GM06990 (cell line): ENCODE data around the gene DLGAP3.
"Not testable (repeated sequence)": the region's sequence is repeated elsewhere in the genome, so short reads cannot be mapped to it uniquely, and the experiment has no call there.

ENCODE experiments used
- DNase-seq: peaks from one replicate; pipeline ENCODE4 v3.0.0-alpha.2; 2011; ENCODE audit not compliant: insufficient read length; ENCODE audit errors: extremely low read depth
- H3K27me3 ChIP-seq: replicated peaks from 2 replicates; pipeline ENCODE4 v1.6.0; 2011; ENCODE audit warnings: low read length; ENCODE audit not compliant: control insufficient read depth, insufficient read depth
- H3K36me3 ChIP-seq: 2 replicates; pipeline ENCODE4 v1.5.1; 2011; ENCODE audit warnings: low read length; ENCODE audit not compliant: control insufficient read depth, insufficient read depth
- H3K4me3 ChIP-seq: replicated peaks from 2 replicates; pipeline ENCODE4 v1.5.1; 2011; ENCODE audit warnings: low read depth, mild to moderate bottlenecking, control low read depth, low read length
- TF ChIP-seq, protein P1 (sequence below): IDR thresholded peaks from 2 replicates; pipeline ENCODE4 v1.5.1; 2011; ENCODE audit warnings: low read length, control low read depth, mild to moderate bottlenecking, inconsistent platforms; ENCODE audit not compliant: insufficient read depth, poor library complexity, severe bottlenecking

The DLGAP3 gene

DNA sequence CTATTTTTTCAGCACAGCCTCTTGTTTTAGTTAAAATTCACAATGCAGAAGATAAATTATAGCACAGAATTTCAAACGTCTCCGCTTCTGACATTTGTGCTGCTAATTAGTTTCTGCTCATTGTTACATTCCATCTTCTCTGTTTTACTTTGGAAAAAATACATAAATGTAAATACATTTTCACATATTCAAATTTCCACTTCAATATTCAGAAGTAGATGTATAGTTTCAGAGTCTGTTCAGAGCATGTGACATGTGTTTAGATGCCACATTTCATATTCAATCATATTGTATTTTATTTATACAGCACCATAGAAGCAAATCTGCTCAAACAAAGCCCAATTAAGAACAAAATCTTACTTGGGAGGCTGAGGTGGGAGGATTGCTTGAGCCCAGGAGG, 36.1 kb upstream of the DLGAP3 start:
- no peak overlapping the region for H3K4me3 ChIP-seq
- no peak for DNase-seq
- TF ChIP-seq, protein P1, sequence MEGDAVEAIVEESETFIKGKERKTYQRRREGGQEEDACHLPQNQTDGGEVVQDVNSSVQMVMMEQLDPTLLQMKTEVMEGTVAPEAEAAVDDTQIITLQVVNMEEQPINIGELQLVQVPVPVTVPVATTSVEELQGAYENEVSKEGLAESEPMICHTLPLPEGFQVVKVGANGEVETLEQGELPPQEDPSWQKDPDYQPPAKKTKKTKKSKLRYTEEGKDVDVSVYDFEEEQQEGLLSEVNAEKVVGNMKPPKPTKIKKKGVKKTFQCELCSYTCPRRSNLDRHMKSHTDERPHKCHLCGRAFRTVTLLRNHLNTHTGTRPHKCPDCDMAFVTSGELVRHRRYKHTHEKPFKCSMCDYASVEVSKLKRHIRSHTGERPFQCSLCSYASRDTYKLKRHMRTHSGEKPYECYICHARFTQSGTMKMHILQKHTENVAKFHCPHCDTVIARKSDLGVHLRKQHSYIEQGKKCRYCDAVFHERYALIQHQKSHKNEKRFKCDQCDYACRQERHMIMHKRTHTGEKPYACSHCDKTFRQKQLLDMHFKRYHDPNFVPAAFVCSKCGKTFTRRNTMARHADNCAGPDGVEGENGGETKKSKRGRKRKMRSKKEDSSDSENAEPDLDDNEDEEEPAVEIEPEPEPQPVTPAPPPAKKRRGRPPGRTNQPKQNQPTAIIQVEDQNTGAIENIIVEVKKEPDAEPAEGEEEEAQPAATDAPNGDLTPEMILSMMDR, result no peak
- H3K27me3 ChIP-seq, result no peaks in the 10 kb centered on the region
- H3K36me3 ChIP-seq, result no peaks in the 10 kb centered on the region

DNA sequence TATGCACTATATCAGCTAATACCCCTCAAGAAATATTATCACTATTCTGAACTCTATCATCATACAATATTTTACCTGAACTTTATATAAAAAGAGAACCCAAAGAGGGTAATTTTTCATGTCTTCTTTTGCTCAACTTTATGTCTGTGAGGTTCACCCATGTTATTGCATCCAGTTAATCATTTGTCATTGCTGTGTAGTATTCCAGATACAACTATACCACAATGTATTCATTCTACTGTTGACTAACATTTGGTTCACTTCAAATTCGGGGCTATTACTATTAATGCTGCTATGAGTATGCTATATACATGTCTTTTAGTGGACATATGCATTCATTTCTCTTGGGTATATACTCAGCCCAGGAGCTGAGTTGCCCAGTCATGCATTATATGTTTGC, 21.0 kb upstream of the DLGAP3 start:
- no peaks in the 10 kb centered on the region for H3K27me3 ChIP-seq
- H3K4me3 ChIP-seq, result no peak overlapping the region
- TF ChIP-seq, protein P1, result no peak
- no peaks in the 10 kb centered on the region for H3K36me3 ChIP-seq
- DNase-seq, result no peak

DNA sequence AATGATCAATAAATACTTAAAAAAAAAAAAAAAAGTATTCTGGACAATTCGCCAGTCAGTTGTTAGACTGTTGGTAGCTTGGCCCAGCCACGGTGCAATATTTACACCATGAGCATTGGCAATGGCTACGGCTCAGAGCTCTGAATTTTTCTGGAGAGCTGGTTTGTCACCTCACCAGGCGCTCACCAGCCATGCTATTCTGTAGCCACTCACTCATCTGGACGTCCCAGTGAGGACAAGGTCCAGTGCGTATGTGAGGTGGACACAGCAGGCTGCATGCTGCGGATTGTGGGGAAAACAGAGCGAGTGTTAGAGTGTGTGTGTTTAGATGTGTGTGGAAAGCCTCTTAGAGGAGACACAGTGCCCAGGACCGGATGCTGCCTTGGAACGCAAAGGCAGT, 19.3 kb upstream of the DLGAP3 start:
- H3K4me3 ChIP-seq, H3K36me3 ChIP-seq, DNase-seq, H3K27me3 ChIP-seq: not testable (repeated sequence)

DNA sequence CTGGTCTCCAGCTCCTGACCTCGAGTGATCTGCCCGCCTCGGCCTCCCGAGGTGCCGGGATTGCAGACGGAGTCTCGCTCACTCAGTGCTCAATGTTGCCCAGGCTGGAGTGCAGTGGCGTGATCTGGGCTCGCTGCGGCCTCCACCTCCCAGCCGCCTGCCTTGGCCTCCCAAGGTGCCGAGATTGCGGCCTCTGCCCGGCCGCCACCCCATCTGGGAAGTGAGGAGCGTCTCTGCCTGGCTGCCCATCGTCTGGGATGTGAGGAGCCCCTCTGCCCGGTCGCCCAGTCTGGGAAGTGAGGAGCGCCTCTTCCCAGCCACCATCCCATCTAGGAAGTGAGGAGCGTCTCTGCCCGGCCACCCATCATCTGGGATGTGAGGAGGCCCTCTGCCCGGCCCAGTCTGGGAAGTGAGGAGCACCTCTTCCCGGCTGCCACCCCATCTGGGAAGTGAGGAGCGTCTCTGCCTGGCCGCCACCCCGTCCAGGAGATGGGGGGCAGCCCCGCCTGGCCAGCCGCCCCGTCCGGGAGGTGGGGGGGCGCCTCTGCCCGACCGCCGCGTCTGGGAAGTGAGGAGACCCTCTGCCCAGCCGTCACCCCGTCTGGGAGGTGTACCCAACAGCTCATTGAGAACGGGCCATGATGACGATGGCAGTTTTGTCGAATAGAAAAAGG, 18.3 kb upstream of the DLGAP3 start:
- not testable (repeated sequence) for H3K27me3 ChIP-seq, DNase-seq, H3K36me3 ChIP-seq, H3K4me3 ChIP-seq

DNA sequence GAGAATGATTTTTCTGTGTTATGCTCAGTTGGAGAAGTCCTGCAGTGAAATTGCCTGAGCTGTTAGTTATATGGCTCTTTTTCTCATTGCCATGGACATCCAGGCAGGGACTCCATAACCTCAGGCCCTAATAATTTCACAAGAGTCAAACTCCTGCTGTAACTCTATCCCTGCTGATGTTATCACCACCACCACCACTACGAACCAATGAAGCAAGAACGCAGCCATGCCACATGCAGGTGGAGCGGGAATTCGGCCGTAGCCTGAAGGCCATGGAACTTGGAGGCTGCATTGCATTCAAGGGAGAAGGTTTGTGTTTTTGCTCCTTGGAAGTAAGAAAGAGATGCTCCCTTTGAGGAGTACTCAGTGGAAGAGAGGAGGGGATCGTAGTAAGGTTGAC, 16.8 kb upstream of the DLGAP3 start:
- Histone ChIP-seq H3K27me3 (no peaks in the 10 kb centered on the region), H3K36me3 (no peaks in the 10 kb centered on the region), H3K4me3 (no peak overlapping the region)
- TF ChIP-seq, protein P1, result no peak
- no peak for DNase-seq

- H3K36me3 ChIP-seq, DNase-seq, H3K4me3 ChIP-seq, H3K27me3 ChIP-seq: not testable (repeated sequence)
Observed at GRCh38 chr1:34941798-34942197, 12.3 kb upstream of the DLGAP3 start.

DNA sequence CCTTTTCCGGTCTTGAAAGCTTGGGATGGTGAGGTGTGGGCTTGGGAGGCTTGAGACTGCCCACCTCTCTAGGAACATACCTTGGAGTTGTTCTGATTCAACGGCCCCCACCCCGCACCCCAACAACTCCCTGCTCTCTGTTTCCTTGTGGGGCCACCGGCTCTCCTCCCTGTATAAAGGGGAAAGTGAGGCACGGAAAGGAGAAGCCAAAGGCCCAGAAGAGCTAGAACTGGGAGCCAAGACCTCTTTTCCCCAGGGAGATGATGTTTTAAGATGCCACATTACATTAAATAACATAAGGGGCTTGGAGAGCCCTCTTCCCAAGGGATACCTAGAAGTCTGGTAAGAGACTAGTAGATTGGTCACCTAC, 1.2 kb upstream of the DLGAP3 start:
- H3K27me3 ChIP-seq, result peaks cover 2% of the 10 kb centered on the region
- no peak overlapping the region for H3K4me3 ChIP-seq
- DNase-seq, result no peak
- H3K36me3 ChIP-seq, result no peaks in the 10 kb centered on the region
- TF ChIP-seq, protein P1, result no peak
